Osteocyte (in vitro differentiated cells): ENCODE results near the gene UGT1A7. TPM values are rescaled to one million over a fixed set of nuclear protein-coding genes. Genes with fewer than 3 reads are reported as not detected.
"Not testable (repeated sequence)": the region's sequence is repeated elsewhere in the genome, so short reads cannot be mapped to it uniquely, and the experiment has no call there.

Source experiments
- DNase-seq: peaks from one replicate; pipeline ENCODE4 v3.0.0; 2021; ENCODE audit warnings: mixed read lengths; ENCODE audit not compliant: unreplicated experiment; ENCODE audit errors: extremely low spot score
- H3K27ac Mint-ChIP-seq: one replicate; pipeline ENCODE4 v1.8.0; 2021; ENCODE audit warnings: mild to moderate bottlenecking, mixed read lengths; ENCODE audit not compliant: unreplicated experiment
- H3K27me3 Mint-ChIP-seq: one replicate; pipeline ENCODE4 v1.8.0; 2021; ENCODE audit warnings: mixed read lengths; ENCODE audit not compliant: unreplicated experiment
- H3K36me3 Mint-ChIP-seq: one replicate; pipeline ENCODE4 v1.8.0; 2021; ENCODE audit warnings: mixed read lengths; ENCODE audit not compliant: unreplicated experiment
- H3K4me1 Mint-ChIP-seq: one replicate; pipeline ENCODE4 v1.8.0; 2021; ENCODE audit warnings: mixed read lengths; ENCODE audit not compliant: unreplicated experiment
- H3K4me3 Mint-ChIP-seq: one replicate; pipeline ENCODE4 v1.8.0; 2021; ENCODE audit warnings: mild to moderate bottlenecking, moderate library complexity, mixed read lengths; ENCODE audit not compliant: unreplicated experiment
- H3K9me3 Mint-ChIP-seq: one replicate; pipeline ENCODE4 v1.8.0; 2021; ENCODE audit warnings: mixed read lengths; ENCODE audit not compliant: unreplicated experiment
- CTCF ChIP-seq: fragments of 200-600 bp; sonication (generic); IDR thresholded peaks from 2 replicates; pipeline ENCODE4 v1.5.0; 2021; ENCODE audit warnings: antibody characterized with exemption, mild to moderate bottlenecking, moderate library complexity
- total RNA-seq: library from RNA; stranded (reverse); gene quantifications from 2 replicates; pipeline ENCODE4 v1.2.1, GENCODE V29; 2021

UGT1A7 gene
- total RNA-seq, 1 donor from 2014 or later, result not detected

- H3K27me3 Mint-ChIP-seq, result peaks cover 7% of the 10 kb centered on the region
- no peak within 1 kb of the TSS for H3K4me3 Mint-ChIP-seq
- H3K36me3 Mint-ChIP-seq, result no peaks in the 10 kb centered on the region
- DNase-seq, result no peak
- no peak for TF ChIP-seq CTCF
- no peaks in the 10 kb centered on the region for H3K9me3 Mint-ChIP-seq
- H3K4me1 Mint-ChIP-seq, result peaks cover 13% of the 10 kb centered on the region
- H3K27ac Mint-ChIP-seq, result no peak within 1 kb of the TSS
Measured at GRCh38 chr2:233712611-233713261, 31.0 kb downstream of the UGT1A7 start, which contains the start of gene UGT1A5. Gene UGT1A5 (plus strand): TSS chr2:233712907. CDS start chr2:233712992, 85 bp downstream.

GRCh38 chr2:233713262-233713615 lies 31.5 kb downstream of the UGT1A7 start:
- no peak overlapping the region for H3K27ac Mint-ChIP-seq

GRCh38 chr2:233714121-233714520 lies 32.4 kb downstream of the UGT1A7 start:
- Mint-ChIP-seq H3K4me3 (no peak overlapping the region), H3K9me3 (no peaks in the 10 kb centered on the region), H3K27ac (no peak overlapping the region), H3K4me1 (peaks cover 7% of the 10 kb centered on the region), H3K27me3 (peaks cover 7% of the 10 kb centered on the region), H3K36me3 (no peaks in the 10 kb centered on the region)
- no peak for TF ChIP-seq CTCF
- no peak for DNase-seq

More at GRCh38 chr2:233713262-233713615, 31.5 kb downstream of the UGT1A7 start:
- peaks cover 7% of the 10 kb centered on the region for H3K27me3 Mint-ChIP-seq
- no peak for TF ChIP-seq CTCF
- no peaks in the 10 kb centered on the region for H3K36me3 Mint-ChIP-seq
- DNase-seq, result no peak
- no peak overlapping the region for H3K4me3 Mint-ChIP-seq
- H3K4me1 Mint-ChIP-seq, result peaks cover 8% of the 10 kb centered on the region
- H3K9me3 Mint-ChIP-seq, result no peaks in the 10 kb centered on the region

GRCh38 chr2:233718552-233718951 lies 36.9 kb downstream of the UGT1A7 start, which contains the start of gene UGT1A4:
Gene UGT1A4 (plus strand): TSS chr2:233718736. CDS start chr2:233718821, 85 bp downstream.
- no peaks in the 10 kb centered on the region for H3K4me1 Mint-ChIP-seq
- H3K4me3 Mint-ChIP-seq, result no peak within 1 kb of the TSS
- no peak for DNase-seq
- no peak for TF ChIP-seq CTCF
- no peak within 1 kb of the TSS for H3K27ac Mint-ChIP-seq
- no peaks in the 10 kb centered on the region for H3K36me3 Mint-ChIP-seq
- peaks cover 33% of the 10 kb centered on the region for H3K27me3 Mint-ChIP-seq
- peaks cover 5% of the 10 kb centered on the region for H3K9me3 Mint-ChIP-seq

GRCh38 chr2:233728723-233729301 lies 47.1 kb downstream of the UGT1A7 start, which contains the start of gene UGT1A3:
Gene UGT1A3 (plus strand): TSS chr2:233729042. CDS start chr2:233729127, 85 bp downstream.
- Mint-ChIP-seq H3K9me3 (peaks cover 5% of the 10 kb centered on the region), H3K27me3 (peaks cover 43% of the 10 kb centered on the region)
- TF ChIP-seq CTCF, result no peak

GRCh38 chr2:233736868-233737653 lies 55.4 kb downstream of the UGT1A7 start:
- H3K27ac Mint-ChIP-seq, DNase-seq, H3K9me3 Mint-ChIP-seq, H3K4me1 Mint-ChIP-seq, H3K36me3 Mint-ChIP-seq, H3K4me3 Mint-ChIP-seq: not testable (repeated sequence)
- H3K27me3 Mint-ChIP-seq, result peaks cover 73% of the 10 kb centered on the region

More at GRCh38 chr2:233728723-233729301, 47.1 kb downstream of the UGT1A7 start, which contains the start of gene UGT1A3:
- Mint-ChIP-seq H3K36me3 (no peaks in the 10 kb centered on the region), H3K4me3 (no peak within 1 kb of the TSS), H3K27ac (no peak within 1 kb of the TSS), H3K4me1 (no peaks in the 10 kb centered on the region)
- DNase-seq, result no peak
